Measurements from ENCODE around the gene ZNF423.

The ZNF423 gene

GRCh38 chr16:49747654-49748053 is 108.3 kb downstream of the ZNF423 start:
- no peak for DNase-seq

GRCh38 chr16:49746545-49746944 is 109.4 kb downstream of the ZNF423 start:
- DNase-seq = no peak

GRCh38 chr16:49745311-49745747 is 110.6 kb downstream of the ZNF423 start:
- no peak for DNase-seq

GRCh38 chr16:49744244-49745220 is 111.4 kb downstream of the ZNF423 start:
- DNase-seq = no peak

GRCh38 chr16:49743658-49744057 is 112.3 kb downstream of the ZNF423 start:
- DNase-seq = no peak

GRCh38 chr16:49743203-49743464 is 112.8 kb downstream of the ZNF423 start:
- no peak for DNase-seq

GRCh38 chr16:49742428-49743202 is 113.3 kb downstream of the ZNF423 start:
- DNase-seq = no peak

- DNase-seq = no peak
These were observed 115.7 kb downstream of the ZNF423 start for GRCh38 chr16:49740256-49740655.

- no peak for DNase-seq
These were observed 116.5 kb downstream of the ZNF423 start for GRCh38 chr16:49739381-49739780.

- DNase-seq = no peak
These were observed 117.1 kb downstream of the ZNF423 start for GRCh38 chr16:49738832-49739231.

GRCh38 chr16:49738001-49738400 is 117.9 kb downstream of the ZNF423 start:
- DNase-seq = no peak

GRCh38 chr16:49737541-49737940 is 118.4 kb downstream of the ZNF423 start:
- DNase-seq = no peak

- no peak for DNase-seq
These were observed 121.6 kb downstream of the ZNF423 start for GRCh38 chr16:49734331-49734730.

- DNase-seq = no peak
These were observed 122.5 kb downstream of the ZNF423 start for GRCh38 chr16:49733313-49734009.

- DNase-seq = no peak
These were observed 124.0 kb downstream of the ZNF423 start for GRCh38 chr16:49731911-49732310.

- DNase-seq = no peak
These were observed 125.1 kb downstream of the ZNF423 start for GRCh38 chr16:49730772-49731171.

GRCh38 chr16:49727611-49728010 is 128.3 kb downstream of the ZNF423 start:
- no peak for DNase-seq

GRCh38 chr16:49726155-49726554 is 129.8 kb downstream of the ZNF423 start:
- no peak for DNase-seq

- DNase-seq = no peak
These were observed 130.3 kb downstream of the ZNF423 start for GRCh38 chr16:49725651-49726050.

GRCh38 chr16:49724774-49725173 is 131.1 kb downstream of the ZNF423 start:
- DNase-seq = no peak

- no peak for DNase-seq
These were observed 132.6 kb downstream of the ZNF423 start for GRCh38 chr16:49723310-49723709.

GRCh38 chr16:49720225-49720624 is 135.7 kb downstream of the ZNF423 start:
- no peak for DNase-seq

GRCh38 chr16:49717689-49718088 is 138.2 kb downstream of the ZNF423 start:
- DNase-seq = no peak

Data from NCI-H1417 treated with DMSO at 0.1 percent for 48 hours (cell line).